NCI-H1436 treated with DMSO at 0.1 percent for 48 hours (cell line): Measurements from ENCODE around the gene VPS52.
"Not testable (repeated sequence)": the region's sequence is repeated elsewhere in the genome, so short reads cannot be mapped to it uniquely, and the experiment has no call there.

ENCODE experiments used
- DNase-seq: peaks from one replicate; lab custom pipeline; 2025; lab: John Stamatoyannopoulos, UW

The VPS52 gene

DNA sequence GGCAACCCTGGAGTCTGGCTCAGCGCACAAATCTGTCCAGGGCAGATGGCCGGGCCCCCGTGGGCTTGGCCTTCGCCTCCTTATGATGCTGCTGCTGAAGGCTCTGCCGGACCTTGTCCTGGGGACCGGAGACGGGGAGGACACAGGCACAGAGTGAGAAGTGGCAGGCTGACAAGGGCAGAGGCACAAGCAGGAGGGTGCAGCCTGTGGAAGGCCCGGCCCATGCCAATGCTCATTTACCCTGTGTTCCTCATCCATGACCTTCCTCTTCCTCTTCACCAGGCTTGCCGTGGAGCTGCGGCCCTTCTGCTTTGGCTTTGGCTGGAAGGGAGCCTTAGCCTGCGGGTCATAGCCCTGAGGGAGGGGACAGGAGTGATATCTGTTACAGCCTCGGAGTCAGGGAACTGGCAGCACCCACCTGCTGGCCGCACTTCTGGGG is 7.6 kb upstream of the VPS52 start:
- no peak for DNase-seq

DNA sequence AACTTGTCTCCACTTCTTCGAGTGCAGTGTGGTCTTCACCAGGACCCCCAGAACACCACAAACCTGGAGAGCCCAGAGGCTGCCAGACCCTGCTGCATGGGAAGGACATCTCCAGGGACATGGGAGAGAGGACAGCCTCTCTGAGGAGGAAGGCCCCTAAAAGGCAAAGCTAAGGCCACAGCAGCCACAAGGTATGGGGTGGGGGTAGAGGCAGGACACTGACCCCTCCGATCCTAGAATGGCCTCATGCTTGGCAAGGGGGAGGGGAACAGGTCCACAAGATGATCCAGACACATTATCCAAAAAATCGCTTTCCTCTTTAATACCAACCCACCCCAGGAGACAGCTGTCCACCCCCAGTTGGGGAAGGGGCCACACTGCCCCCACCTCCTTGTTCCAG is 7.1 kb upstream of the VPS52 start:
- DNase-seq = no peak

DNA sequence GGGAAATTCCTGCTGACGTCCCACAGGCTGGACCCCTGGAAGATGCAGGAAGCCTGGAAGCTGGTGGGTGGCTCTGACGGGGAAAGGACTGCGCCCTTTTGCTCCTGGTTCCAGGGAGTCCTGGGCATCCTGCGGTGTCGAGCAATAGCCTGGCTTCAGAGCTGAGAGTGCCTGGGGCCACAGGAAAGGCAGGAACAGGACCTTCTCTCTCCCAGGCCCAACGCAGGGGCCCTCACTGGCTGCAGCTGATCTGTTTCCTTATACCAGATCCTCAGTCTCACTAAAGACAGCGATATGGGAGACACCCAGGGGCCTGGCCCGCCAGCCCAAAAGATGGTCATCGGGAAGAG is 6.7 kb upstream of the VPS52 start:
- DNase-seq = no peak

DNA sequence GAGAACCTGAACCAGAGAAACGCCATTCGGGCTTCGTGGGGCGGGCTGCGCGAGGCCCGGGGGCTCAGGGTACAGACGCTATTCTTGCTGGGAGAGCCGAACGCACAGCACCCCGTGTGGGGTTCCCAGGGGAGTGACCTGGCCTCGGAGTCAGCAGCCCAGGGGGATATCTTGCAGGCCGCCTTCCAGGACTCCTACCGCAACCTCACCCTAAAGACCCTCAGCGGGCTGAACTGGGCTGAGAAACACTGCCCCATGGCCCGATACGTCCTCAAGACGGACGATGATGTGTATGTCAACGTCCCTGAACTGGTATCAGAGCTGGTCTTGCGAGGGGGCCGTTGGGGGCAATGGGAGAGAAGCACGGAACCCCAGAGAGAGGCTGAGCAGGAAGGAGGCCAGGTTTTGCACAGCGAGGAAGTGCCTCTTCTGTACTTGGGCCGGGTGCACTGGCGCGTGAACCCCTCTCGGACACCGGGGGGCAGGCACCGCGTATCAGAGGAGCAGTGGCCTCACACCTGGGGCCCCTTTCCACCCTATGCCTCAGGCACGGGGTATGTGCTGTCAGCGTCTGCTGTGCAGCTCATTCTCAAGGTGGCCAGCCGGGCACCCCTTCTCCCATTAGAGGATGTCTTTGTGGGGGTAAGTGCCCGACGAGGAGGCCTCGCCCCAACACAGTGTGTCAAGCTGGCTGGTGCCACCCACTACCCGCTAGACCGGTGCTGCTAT is 6.2 kb upstream of the VPS52 start:
- DNase-seq = no peak

DNA sequence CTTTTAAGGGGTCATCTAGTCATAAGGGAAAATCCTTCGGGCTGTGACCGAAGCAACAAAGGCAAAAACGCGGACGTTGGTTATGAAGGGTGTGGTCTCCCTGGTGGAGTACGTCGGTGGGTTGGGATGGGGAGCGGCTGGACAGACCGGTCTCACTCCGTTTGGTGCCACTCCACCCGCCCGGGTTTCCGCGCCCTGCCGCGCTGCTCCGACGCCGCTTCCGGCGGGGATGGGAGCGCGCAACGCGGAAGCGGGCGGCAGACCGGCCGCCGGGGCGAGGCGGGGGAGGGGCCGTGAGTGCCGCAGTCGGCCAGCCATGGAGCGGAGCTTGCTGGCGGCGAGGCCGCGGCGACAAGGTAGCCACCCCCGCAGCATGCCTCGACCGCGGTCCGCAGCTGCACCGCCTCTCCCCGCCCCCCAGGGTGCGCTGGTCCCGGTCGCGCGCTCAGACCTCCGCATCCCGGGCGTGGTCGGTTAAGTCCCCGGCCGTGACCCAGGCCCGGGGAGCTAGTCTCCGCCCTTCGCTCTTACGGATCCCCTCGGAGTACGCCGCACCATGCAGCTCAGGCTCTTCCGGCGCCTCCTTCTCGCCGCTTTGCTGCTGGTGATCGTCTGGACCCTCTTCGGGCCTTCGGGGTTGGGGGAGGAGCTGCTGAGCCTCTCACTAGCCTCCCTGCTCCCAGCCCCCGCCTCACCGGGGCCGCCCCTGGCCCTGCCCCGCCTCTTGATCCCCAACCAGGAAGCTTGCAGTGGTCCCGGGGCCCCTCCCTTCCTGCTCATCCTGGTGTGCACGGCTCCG is 5.4 kb upstream of the VPS52 start, which contains the start of gene B3GALT4:
TSS of gene B3GALT4 (plus strand) at position 260 of the 799 bp plus-strand sequence. CDS start at position 557, 297 bp downstream.
- no peak for DNase-seq

DNA sequence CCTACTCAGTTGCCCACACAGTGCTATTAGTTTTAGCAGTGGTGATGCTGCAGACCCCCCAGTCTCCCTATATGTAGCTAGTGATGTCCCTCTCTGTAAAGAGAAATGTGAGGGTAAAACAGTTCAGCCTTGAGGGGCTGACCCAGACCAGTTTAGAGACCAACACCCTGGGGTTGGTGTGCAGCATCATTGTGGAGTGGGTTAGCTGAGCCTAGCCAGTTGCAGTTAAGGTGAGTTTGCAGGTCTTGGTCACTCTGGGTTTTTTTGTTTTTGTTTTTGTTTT is 4.8 kb upstream of the VPS52 start:
- no peak for DNase-seq

DNA sequence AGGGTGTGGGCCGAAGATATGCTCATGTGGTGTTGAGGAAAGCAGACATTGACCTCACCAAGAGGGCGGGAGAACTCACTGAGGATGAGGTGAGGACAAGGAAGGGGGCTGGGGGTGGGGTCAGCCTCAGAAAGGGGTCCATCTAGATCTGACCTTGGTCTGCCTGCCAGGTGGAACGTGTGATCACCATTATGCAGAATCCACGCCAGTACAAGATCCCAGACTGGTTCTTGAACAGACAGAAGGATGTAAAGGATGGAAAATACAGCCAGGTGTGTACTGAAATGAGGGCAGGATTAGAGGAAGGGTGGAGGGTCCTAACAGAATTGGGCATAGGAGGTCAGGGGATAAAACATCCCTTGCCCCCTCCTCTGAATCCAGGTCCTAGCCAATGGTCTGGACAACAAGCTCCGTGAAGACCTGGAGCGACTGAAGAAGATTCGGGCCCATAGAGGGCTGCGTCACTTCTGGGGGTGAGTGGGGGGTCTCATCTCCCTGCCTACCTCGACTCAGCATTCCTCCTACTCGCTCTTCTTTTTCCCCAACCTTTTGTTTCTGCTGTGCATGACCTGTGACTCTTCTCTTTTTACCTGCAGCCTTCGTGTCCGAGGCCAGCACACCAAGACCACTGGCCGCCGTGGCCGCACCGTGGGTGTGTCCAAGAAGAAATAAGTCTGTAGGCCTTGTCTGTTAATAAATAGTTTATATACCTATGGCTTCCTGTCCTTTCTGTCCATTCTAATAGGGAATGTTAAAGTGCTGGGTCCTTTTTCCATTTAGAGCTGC is 4.3 kb upstream of the VPS52 start:
- DNase-seq = not testable (repeated sequence)

DNA sequence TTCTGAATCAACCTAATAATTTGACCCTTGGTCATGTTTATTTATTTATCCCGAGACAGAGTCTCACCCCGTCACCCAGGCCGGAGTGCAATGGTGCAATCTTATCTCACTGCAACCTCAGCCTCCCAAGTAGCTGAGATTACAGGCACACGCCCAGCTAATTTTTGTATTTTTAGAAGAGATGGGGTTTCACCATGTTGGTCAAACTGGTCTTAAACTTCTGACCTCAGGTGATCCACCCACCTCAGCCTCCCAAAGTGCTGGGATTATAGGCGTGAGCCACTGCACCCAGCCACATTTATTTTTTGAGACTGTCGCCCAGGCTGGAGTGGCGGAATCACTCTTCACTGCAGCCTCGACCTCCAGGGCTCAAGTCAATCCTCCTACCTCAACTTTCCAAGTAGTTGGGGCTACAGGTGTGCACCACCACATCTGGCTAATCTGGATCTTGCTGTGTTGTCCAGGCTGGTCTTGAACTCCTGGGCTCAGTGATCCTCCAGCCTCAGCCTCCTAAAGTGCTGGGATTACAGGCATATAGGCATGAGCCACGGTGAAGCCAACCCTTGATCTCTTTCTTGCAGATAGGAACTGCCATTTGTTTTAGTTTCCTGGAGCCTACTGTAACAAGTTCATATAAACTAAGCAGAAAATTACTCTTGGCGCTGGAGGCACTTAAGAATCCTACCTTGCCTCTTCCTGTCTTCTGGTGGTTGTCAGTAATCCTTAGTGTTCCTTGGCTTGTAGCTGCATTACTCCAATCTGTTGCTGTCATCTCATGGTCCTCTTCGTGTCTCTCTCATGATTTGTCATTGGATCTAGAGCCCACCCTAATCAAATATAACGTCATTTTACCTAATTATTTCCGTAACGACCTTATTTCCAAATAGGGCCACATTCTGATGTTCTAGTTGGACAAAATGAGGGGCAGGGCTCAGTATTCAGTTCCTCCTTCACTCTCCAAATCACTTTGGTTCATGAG is 2.5 kb upstream of the VPS52 start:
- DNase-seq = no peak

DNA sequence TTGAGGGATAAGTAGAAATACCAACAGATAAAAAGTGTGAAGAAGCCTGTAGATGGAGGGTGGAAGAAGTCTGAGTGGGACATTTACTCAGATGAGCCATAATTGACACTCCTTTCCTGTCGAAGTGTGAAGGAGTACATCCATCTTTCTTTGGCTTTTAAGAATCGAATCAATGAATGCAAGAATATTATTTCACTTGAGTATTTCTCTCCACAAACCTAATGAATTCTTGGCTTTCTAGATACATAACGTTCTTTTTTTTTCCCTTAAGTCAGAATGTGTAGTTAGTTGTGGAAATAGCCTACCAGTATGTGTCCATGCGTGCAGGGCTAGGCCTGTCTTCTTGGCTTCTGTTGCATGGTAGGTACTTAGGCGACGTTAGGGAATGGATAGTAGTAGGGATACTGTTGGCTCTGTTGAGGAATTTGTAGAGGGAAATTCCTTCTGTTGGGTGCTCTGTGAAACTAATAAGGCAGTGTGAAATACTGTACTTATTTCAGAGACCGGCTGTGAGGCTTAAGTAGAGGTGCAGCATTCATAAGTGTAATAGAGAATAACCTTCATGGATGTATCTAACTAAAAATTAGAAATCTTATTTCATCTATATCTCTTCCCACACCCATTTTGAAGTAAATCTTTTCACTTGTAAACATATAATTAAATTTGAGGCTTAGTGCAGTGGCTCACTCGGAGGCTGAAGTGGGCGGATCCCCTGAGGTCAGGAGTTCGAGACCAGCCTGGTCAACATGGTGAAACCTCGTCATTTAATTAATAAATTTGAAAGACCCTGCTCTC is 1.6 kb upstream of the VPS52 start:
- no peak for DNase-seq

DNA sequence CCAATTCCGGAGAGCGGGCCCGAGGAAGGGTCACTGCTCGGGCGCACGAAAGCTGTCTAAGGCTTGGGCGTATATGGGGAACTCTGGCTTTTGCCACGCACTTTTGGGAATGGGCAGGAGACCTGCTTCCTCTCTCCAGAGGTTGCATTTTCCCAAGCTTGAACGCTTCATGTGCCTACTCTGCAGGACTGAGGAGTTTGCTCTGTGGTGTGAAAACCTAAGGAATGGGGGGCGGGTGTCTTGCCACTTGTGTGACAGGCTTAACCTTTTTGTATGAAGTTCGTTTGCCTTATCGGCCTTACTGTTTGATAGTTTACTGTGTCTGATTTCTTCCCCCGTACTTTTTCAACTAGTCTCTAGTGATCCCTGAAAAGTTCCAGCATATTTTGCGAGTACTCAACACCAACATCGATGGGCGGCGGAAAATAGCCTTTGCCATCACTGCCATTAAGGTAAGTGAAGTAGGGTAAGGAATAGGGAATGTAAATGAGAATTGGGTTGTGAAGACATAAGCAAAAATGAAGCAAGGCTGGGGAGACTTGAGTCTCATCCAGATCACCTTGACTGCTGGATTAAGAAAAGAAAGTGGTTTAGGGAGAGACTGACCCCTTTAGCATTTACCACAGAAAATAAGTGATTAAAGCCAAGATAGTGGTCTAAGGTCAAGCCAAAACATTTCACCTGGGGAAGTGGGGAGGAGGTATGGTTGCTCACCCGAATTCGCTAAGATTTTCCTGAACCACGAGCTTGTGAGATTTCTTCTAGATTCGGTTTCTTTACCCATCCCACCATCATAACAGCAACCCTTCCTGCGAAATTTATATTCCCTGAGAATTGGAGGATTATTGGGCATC is 826 bp upstream of the VPS52 start:
- no peak for DNase-seq

DNA sequence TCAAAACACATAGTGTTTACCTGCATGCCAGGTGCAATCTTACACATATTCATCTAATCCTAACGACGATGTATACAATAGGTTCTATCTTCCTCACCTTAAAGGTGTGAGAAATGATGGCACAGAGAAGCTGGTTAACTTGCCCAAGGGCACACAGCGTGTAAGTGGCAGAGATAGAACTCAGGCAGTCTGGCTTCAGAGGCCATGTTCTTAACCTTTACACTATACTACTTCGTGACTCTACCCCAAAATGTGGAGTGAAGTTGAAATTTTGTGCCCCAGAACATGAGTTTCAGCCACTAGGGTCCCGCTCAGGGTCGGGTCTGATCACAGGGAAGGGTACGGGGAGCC is 584 bp downstream of the VPS52 start:
- DNase-seq = no peak

DNA sequence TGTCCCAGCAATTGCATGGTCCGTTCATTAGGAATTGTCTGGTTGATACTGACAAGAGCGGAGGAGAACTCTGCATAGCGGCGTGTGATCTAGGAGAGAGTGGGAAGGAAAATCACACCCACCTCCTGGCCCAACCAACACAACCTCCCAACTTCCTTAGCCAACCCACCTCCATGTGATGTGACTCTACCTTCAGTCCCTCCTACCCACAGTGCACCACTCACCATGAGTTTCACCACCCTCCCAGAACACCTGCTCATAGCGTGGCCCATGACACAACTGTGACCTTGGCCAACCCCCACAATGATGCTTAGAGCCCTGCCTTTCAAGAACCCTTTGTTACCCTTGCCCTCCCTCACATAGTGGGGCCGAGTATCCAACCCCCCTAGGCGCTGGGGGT is 7.7 kb downstream of the VPS52 start:
- DNase-seq = no peak

DNA sequence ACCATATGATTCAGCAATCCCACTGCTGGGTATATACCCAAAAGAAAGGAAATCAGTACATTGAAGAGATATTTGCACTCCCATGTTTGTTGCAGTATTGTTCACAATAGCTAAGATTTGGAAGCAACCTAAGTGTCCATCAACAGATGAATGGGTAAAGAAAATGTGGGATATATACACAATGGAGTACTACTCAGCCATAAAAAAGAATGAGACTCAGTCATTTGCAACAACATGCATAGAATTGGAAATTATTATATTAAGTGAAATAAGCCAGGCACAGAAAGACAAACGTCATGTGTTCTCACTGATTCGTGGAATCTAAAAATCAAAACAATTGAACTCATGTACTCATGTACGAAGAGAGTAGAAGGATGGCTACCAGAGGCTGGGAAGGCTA is 9.2 kb downstream of the VPS52 start:
- DNase-seq = not testable (repeated sequence)

DNA sequence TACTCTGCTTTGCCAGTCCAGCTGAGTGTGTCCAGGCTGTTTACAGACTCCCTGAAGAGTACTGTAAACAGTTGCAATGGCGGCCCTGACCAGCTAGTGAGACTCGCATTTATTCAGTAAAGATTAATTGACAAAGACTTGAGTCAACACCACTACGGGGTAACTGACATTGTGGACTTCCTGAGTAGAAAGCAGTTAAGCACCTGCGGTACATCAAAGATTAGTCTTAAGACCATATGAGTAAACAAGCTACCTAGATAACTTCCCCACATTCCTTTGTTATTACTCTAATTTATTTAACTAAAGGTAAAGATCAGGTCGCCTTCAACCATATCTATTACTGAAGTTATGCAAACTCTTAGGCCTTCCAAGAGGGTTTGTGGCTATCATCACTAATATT is 12.6 kb downstream of the VPS52 start:
- DNase-seq = no peak

DNA sequence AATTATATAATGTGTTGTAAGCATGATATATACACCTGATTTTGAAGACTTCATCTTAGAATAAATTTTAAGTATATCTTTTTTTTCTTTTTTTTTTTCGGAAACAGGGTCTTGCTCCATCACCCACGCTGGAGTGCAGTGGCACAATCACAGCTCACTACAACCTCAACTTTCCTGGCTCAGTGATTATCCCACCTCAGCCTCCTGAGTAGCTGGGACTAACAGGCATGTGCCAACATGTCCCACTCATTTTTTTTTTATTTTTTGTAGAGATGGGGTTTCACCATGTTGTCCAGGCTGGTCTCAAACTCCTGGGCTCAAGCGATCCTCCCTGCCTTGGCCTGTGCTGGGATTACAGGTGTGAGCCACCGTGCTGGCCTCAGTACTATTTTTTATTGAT is 17.1 kb downstream of the VPS52 start:
- DNase-seq = no peak

DNA sequence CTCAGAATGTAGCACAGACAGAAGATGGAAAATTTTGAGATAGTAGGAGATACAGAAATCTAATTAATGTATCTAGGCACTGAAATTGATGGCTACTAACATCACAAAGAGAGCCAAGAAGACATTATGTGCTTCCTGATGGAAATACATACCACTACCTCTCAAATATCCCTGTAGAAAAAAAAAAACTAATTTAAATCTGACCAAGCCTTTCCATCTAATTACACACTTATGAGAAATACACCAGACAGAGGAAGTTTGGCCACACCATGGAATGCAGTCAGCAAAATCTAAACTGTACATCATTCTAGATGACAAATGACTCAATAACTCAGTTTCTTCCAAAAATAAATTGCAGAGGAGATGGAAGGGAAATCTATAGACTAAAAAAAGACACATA is 18.9 kb downstream of the VPS52 start:
- DNase-seq = no peak

DNA sequence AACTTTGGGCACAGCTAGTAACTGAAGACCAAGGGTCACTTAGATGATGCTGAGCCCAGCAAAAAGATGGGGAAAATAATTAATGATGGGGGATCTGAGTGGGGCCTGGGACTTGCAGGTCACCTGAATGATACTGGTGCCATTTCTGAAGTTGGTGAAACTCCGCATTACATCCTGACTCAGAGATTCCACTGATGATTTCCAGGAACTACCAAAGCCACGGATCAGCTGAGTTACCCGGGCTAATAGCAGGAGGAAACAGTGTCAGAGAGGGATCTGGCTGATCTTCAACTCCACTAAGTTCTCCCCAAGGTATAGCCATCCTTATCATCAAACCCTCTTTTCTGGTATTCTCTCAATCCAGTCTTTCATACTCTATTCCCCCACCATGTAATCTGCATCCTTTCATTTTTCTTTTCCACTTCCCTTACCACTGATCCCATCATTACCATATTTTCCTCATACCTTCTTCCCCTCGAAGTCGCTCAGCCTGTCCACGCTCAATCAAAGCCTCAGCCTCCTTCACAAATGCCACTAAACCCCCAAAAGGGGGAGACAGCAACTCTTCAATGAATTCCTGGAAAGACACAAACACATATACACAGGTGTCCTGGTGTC is 20.2 kb downstream of the VPS52 start:
- no peak for DNase-seq

DNA sequence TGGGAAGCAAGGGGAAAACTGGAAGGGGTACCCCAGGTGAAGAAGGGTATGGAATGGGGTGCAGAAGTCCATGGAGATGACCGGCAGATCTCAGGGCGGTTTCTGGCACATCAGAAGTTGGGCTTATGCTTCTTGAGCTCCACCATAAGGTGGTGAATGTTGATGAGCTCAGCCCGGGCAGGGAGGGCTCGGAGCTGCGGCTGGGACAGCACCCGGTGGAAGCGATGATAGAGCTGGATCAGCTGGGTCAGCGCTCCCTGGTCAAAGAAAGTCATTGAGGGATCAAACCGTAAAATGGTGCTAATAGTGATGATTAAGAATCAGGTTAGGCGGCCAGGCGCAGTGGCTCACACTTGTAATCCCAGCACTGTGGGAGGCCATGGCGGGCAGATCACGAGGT is 20.9 kb downstream of the VPS52 start:
- no peak for DNase-seq

DNA sequence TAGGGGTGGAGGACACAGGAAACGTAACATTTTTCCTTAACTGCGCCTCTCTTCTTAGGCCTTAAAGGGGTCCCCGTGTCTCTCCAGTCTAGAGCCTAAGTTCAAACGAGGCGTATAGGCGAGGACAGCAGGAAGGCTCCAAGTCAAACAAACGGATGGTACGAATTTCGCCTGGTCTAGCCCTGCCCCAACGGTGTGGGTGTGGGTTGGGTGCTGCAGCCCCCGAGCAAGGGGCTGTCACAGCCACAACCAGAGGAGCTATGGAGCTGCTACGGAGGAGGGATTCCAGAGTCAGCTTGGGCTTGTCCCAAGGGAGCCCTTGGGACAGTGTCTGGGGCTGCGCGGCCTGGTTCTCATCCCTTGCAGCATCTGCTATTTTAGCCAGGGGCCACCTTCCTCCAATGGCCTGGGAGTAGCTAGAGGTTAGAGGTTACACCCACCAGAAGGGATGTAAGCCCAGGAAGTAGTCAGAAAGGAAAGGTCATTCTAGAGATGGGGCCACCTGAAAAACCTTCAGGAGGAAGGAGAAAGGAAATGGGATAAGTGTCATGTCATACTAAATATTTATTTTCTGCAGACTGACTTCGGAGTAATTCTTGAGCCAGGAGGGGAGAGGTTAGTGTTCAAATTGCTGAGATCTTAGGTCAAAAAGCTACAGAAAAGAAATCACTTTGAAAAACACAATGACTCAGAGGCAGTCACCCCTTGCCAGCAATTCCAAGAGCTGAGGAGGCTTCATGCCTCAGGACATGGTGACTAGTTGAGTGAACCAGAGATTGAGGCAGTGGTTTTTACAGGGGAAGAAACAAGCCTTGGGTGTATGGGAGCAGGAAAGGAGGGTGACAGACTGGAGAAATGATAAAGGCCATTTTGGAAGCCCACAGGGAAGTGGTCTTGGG is 21.7 kb downstream of the VPS52 start:
- no peak for DNase-seq
